ENCODE results near the gene TLR6. TPM values are rescaled to one million over a fixed set of nuclear protein-coding genes. Genes with fewer than 3 reads are reported as not detected.

The TLR6 gene
- total RNA-seq, 1 experiment from 2014 or later = 0.11 TPM

- no peak for TF ChIP-seq PRDM15 (CRISPR knock-in tag; IDR thresholded peaks at IDR 0.05)
- TF ChIP-seq JAZF1 (CRISPR knock-in tag; IDR thresholded peaks at IDR 0.05) = no peak
- TF ChIP-seq NFYB (CRISPR knock-in tag; conservative IDR thresholded peaks at IDR 0.05; ENCODE audit: low read depth) = no peak
- no peak for TF ChIP-seq ATF1 (CRISPR knock-in tag; IDR thresholded peaks at IDR 0.05)
- TF ChIP-seq ARID4B (CRISPR knock-in tag; IDR thresholded peaks at IDR 0.05; ENCODE audit: borderline replicate concordance) = no peak
- TF ChIP-seq ZNF232 (CRISPR knock-in tag; IDR thresholded peaks at IDR 0.05) = no peak
- no peak for TF ChIP-seq CBFB (CRISPR knock-in tag; IDR thresholded peaks at IDR 0.05; ENCODE audit: low read depth)
- TF ChIP-seq ZNF396 (CRISPR knock-in tag; IDR thresholded peaks at IDR 0.05; ENCODE audit: borderline replicate concordance) = no peak
These were observed 13.6 kb downstream of the TLR6 start (continued) for GRCh38 chr4:38842994-38843393.

GRCh38 chr4:38837849-38838248 is 18.8 kb downstream of the TLR6 start:
- Mint-ChIP-seq H3K4me3 (no peak overlapping the region), H3K36me3 (no peaks in the 10 kb centered on the region), H3K4me1 (peaks cover 10% of the 10 kb centered on the region), H3K9me3 (peaks cover 16% of the 10 kb centered on the region), H3K27me3 (ENCODE audit: low read depth) (no peaks in the 10 kb centered on the region), H3K27ac (no peak overlapping the region)
- ChIA-PET CTCF (no interaction called here), POLR2A (no interaction called here)
- TF ChIP-seq JUN (CRISPR knock-in tag; IDR thresholded peaks at IDR 0.05) = no peak
- TF ChIP-seq CREM (CRISPR knock-in tag; IDR thresholded peaks at IDR 0.05) = no peak
- no peak for ATAC-seq
- DNase-seq (ENCODE audit: low spot score) = no peak

GRCh38 chr4:38837334-38837733 is 19.3 kb downstream of the TLR6 start:
- Mint-ChIP-seq H3K27ac (no peak overlapping the region), H3K9me3 (peaks cover 16% of the 10 kb centered on the region), H3K27me3 (ENCODE audit: low read depth) (no peaks in the 10 kb centered on the region), H3K36me3 (no peaks in the 10 kb centered on the region), H3K4me1 (peaks cover 9% of the 10 kb centered on the region), H3K4me3 (no peak overlapping the region)
- ChIA-PET POLR2A (no interaction called here), CTCF (no interaction called here)
- DNase-seq (ENCODE audit: low spot score) (no peak), ATAC-seq (no peak)
- TF ChIP-seq ATF3 (CRISPR knock-in tag; conservative IDR thresholded peaks at IDR 0.05) (no peak), ETV6 (CRISPR knock-in tag; IDR thresholded peaks at IDR 0.05) (no peak), GTF2I (CRISPR knock-in tag; conservative IDR thresholded peaks at IDR 0.05) (no peak), NFE2L1 (CRISPR knock-in tag; IDR thresholded peaks at IDR 0.05) (no peak), CREB1 (CRISPR knock-in tag; IDR thresholded peaks at IDR 0.05) (no peak), ZNF423 (CRISPR knock-in tag; IDR thresholded peaks at IDR 0.05) (no peak), HMGXB4 (CRISPR knock-in tag; IDR thresholded peaks at IDR 0.05) (no peak), ZNF425 (CRISPR knock-in tag; conservative IDR thresholded peaks at IDR 0.05) (no peak), FOXP1 (CRISPR knock-in tag; IDR thresholded peaks at IDR 0.05; ENCODE audit: borderline replicate concordance) (no peak), ZBTB43 (CRISPR knock-in tag; IDR thresholded peaks at IDR 0.05) (no peak), ZNF121 (CRISPR knock-in tag; IDR thresholded peaks at IDR 0.05) (no peak), CREM (CRISPR knock-in tag; IDR thresholded peaks at IDR 0.05) (no peak), FOXJ3 (CRISPR knock-in tag; IDR thresholded peaks at IDR 0.05; ENCODE audit: borderline replicate concordance) (no peak)
